GM18502 (cell line): ENCODE data around the gene SLC49A3.
"Not testable (repeated sequence)": the region's sequence is repeated elsewhere in the genome, so short reads cannot be mapped to it uniquely, and the experiment has no call there.

Experiments used
- ATAC-seq: cut with Tn5 transposase; IDR thresholded peaks from one replicate; pipeline ENCODE4 v1.9.1; 2021; ENCODE audit warnings: mild to moderate bottlenecking; ENCODE audit not compliant: unreplicated experiment, poor library complexity

The SLC49A3 gene

DNA sequence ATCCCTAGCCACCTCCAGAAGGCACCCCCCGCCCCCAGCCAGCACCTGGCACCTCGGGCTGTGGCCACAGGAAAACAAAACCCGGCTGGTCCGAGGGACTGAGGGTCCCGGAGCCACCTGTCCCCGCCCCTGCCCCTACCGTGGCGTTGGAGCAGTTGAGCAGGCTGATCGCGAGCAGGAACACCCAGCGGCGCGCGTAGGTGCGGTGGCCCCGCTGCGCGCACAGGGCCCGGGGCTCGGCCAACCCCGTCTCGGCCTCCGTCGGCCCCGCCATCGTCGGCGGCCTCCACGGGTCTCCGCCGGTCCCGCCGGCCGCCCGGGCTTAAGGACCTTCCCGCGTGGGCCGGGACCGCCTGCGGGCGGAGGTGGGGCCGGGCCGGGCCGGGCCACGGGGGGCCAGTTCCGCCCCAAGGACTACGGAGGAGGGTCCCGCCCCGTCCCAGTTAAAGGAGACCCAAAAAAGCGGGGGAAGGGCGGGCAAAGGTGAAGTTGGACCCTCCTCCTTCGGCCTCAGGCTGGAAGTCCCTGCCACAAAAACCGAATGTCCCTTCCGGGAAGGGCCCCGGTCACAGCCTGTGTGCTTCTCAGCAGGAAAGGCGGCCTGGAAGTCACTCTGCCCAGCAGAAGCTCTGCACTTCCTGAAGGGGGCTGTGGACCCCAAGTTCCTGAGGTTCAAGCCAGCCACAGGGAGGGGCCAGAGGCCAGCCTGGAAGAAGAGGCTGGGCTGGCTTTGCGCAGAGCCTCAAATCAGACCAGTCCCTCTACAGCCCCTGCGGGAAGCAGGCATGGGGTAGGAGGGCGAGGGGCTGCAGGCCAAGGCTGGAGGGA is at the start of gene SLC49A3:
SLC49A3 (minus strand) TSS at position 298 of the 828 bp plus-strand sequence; CDS start at position 274, 24 bp downstream.
- ATAC-seq: no peak

DNA sequence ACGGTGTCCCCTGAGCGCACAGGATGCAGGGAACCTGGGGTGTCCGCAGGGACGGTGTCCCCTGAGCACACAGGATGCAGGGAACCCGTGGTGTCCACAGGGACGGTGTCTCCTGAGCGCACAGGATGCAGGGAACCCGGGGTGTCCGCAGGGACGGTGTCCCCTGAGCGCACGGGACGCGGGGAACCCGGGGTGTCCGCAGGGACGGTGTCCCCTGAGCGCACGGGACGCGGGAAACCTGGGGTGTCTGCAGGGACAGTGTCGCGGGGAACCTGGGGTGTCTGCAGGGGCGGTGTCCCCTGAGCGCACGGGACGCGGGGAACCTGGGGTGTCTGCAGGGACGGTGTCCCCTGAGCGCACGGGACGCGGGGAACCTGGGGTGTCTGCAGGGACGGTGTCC is 47.6 kb upstream of the SLC49A3 start:
- not testable (repeated sequence) for ATAC-seq

DNA sequence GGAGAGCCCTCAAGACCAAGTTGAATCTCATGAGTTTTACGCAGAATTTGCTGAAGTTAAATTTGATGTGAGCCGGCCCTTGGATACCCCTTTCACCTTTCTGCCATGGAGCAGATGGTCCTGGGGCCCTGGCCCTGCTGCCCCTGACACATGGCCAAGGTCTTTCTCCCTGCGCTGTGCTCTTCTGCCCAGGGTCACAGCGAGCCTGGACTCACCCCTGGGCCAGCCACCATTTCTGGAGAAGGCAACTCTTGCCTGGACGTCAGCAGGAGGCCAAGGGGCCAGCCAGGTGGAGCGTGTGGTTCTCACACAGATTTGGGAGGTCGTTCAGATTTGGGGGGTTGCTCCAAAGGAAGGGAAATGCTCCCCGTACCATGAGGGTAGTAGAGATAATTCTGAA is 46.6 kb upstream of the SLC49A3 start:
- ATAC-seq: no peak

DNA sequence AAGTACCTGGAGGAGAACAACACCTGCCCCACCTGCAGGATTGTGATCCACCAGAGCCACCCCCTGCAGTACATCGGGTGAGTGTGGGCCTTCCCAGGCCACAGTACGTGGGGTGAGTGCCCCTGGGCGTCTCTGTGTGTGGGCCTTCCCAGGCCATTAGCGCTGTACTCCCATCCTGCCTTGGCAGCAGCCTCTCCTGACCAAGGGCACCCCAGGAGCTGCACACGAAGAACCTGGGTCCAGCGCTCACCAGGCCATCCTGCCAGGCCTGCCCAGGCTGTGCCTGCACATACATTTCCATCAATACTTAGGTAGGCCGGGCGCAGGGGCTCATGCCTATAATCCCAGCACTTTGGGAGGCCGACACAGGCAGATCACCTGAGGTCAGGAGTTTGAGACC is 46.0 kb upstream of the SLC49A3 start:
- ATAC-seq: no peak

DNA sequence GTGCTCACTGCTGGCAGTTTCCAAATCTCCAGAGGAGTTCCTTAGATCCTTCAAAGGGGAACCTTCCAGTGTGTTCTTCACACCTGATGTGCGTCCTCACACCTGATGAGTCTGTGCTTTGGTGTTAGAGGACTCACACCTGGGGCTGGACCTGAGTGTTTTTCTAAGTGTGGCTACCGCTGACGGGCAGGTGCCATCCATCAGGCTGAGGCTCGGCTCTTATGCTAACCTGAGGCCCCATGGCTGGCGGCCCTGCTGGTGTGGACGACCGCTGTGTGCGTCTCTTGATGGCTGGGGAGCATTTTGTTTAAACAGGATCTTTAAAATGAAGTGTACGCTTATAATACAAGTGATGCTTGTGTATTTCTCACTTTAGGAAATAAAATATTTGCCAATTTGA is 45.1 kb upstream of the SLC49A3 start:
- no peak for ATAC-seq

DNA sequence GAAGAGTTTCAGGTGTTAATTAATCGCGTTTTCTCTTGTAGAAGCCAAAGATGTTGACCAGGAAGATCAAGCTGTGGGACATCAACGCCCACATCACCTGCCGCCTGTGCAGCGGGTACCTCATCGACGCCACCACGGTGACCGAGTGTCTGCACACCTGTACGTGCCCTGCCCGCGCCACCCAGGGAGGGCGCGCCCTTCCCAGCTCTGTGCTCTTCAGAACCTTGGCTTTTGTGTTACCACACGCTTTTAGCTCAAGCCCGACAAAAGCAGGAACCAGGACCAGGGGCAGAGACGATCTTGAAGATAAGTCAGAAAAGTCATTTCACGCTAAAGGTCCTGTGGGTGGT is 44.7 kb upstream of the SLC49A3 start:
- ATAC-seq: no peak

DNA sequence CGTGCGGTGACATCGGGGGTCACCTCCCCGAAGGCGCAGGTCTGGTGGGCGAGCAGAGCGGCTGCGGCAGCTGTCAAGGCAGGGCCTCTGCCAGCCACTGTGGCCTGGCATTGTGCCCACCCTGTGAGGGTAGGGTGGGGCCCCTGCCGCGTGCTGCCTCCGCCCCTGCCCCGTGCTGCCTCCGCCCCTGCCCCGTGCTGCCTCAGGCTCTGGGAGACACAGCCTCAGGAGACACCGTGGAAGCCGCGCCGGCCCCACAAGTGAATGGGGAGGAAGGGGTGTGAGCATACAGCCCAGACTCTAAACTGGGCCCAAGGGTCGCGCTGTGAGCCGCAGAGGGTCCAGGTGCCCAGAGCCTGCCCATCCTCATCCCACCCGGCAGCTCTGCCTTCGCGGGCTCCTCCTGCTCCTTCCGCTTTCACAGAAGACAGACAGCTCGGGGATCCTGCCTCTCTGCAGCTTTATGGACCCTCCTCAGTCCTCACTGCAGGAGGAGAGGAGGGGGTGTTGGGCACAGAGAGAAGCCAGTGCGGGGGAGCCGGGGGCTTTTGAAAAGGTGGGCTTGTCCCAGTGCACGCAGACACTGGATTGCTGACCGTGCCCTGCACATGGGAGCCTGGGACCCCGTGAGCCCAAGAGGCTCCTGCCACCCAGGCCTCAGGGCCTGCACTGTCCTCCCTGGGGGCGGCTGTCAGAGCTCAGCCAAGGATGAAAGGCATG is 44.1 kb upstream of the SLC49A3 start:
- ATAC-seq: no peak

DNA sequence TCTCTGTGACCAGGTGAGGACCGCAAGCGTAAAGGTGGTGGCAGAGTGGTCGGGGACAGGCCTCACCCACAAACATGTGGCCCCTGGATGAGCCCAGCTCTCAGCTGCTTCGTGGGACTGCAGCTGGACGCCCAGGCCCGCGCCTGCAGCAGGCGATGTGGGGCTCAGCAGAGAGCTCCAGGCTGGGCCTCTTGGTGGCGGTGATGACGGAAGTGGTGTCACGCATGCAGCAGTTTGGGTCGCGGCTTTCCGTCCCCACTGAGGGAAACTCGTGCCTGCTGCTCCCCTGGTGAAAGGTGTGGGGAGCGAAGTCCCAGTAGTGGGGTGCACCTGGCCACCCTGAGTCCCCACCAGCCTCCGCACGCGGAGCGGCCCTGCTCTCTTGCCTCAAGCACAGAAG is 43.5 kb upstream of the SLC49A3 start:
- ATAC-seq: no peak

DNA sequence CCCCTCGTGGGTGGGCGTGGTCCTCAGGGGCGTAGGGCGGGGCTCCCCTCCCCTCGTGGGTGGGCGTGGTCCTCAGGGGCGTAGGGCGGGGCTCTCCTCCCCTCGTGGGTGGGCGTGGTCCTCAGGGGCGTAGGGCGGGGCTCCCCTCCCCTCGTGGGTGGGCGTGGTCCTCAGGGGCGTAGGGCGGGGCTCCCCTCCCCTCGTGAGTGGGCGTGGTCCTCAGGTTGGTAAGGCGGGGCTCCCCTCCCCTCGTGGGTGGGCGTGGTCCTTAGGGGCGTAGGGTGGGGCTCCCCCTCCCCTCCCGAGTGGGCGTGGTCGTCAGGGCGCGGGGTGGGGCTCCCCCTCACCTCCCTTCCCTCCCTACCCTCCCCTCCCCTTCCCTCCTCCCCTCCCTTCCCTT is 43.0 kb upstream of the SLC49A3 start:
- ATAC-seq: not testable (repeated sequence)

DNA sequence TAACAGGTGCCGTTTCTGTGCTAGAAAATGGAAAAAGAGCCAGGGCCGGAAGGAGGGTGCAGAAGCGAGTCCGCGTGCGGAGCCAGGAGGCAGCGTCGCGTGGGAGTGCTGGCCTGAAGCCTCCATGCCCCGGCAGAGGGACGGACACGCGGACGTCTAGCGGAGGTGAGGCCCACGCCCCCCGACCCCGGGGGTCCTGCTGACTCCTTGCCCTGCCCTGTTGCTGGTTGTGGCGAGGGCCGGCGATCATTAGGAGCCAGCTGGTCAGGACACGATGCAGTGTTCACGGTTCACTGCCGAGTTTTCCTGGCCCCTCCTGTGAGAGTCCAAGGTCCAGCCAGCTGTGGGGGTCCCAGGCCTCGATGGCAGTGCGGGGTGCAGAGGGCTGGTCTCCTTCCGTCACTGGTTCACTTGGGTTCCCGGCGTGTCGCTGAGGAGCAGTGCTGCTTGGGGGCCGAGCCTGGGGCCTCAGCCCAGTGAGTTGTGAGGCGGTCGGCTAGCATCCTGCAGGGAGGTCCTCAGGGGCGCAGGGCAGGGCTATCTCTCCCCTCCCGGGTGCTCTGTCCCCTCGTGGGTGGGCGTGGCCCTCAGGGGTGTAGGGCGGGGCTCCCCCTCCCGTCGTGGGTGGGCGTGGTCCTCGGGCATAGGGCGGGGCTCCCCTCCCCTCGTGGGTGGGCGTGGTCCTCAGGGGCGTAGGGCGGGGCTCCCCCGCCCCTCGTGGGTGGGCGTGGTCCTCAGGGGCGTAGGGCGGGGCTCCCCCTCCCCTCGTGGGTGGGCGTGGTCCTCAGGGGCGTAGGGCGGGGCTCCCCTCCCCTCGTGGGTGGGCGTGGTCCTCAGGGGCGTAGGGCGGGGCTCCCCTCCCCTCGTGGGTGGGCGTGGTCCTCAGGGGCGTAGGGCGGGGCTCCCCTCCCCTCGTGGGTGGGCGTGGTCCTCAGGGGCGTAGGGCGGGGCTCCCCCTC is 42.3 kb upstream of the SLC49A3 start:
- ATAC-seq: not testable (repeated sequence)

DNA sequence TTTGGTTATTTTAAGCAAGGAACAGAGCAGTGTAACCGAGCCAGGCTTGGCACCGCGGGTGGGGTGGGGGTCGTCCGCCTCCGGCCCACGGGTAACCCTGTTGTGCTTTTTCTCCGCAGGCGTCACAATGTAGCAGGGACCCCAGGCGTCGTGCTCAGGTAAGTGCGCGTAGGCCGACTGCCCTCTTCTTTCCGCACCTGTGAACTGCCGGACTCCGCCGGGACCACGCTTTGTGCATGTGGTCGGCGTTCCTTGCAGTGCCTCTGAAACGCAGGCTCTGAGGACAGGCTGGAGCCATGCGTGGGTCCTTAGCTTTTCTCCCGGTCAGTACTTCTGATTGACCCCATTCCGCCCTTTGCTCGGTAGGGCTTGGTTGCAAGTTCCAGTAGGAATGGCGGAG is 41.6 kb upstream of the SLC49A3 start:
- no peak for ATAC-seq

DNA sequence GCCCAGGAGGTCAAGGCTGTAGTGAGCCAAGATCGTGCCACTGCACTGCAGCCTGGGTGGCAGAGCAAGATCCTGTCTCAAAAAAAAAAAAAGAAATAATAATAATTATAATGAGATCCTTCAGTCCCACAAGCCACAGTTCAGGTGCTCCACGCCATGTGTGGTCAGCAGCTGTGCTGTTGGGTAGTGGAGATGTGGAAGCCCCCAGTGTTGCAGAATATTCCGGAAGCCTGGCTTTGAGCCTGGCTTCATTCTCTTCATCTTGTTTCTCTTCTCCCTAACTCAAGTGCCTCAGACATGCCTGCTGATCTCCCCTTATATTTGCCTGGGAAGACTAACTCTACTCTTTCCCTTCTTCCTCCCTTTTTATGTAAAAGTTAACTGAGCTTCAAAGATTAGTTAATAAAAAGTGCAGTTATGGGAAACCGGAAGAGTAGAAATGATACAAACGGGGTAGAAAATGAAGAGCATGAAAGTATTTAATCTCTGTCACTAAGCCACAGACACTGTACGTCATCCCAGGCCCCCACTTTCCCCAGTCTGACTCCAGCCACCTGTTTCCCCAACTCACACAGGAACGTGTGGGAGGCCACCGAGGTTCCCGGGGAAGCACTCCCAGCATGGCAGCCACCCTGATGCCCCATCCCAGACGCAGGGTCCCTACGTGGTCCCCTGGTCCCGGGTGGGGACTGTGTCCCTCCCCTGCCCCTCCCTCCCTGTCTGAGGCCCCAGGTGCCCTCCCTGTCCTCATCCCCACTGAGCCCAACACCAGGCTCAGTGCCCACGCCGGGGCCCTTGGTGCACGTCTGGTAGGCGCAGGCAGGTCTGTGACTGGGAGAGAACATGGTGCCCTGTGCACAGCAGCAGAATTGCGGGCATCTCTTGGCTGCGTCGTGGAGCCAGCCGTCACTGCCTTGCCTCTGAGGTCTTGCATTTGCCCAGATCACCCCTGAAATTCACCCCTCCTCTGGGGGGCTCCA is 40.7 kb upstream of the SLC49A3 start:
- no peak for ATAC-seq

DNA sequence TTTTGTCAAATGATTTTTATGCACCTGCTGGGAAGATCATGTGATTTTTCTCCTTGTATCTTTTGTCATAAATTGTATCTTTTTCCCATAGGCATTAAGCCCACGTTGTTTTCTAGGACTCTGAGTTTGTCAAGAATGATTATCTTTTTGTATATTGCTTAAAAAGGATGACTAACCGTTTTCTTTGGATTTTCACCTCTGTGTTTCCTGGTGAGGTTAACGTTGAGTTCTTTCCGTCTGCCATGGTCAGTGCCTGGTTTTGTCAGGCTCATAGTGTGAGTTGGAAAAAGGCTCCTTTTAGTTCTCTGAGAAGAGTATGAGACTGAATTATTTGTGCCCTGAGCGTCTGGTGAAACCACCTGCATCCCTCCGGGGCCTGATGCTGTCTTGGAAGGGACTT is 38.6 kb upstream of the SLC49A3 start:
- ATAC-seq: no peak

DNA sequence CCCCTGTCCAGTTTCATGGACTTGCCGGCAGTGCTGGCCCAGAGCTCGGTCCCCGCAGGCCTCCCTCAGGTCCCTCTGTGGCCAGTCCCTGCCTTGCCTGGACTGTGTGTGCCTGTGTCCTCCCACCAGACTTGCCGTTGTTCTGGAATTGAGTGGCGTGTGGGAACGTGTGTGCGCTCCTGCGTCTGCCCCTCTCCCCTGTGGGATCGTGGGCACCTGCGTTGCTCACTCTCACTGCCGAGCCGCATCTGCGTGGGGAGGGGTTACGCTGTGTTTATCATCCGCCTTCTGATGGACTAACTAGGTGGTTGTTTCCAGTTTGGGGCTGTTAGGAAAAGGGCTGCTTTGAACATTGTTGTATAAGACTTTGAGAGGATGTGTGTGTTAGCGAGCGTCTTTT is 37.9 kb upstream of the SLC49A3 start:
- ATAC-seq: no peak

DNA sequence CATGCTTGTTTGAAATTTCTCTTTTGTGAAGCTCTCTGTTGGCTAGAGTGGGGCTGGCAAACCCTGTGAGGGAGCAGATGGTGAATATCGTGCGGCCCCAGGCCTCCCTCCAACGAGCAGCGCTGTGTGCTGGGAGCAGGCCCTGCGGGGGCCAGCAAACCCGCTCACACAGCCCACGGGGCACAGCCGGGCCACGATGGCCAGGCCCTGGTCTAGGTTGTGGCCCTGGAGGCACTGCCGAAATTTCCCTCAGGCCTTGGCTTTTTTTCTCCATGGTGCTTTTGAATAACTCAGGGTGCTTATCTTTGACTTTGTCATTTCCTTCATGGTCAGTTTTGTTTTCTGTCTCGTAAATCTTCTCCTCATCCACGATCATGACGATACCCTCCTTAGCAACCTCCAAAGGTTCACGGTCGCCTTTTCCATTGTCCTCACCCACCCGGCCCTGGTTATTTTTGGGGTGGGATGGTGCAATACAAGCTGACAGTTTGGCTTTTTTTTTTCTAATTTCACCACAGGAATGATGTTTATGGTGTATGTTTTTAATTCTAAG is 37.4 kb upstream of the SLC49A3 start:
- ATAC-seq: no peak

DNA sequence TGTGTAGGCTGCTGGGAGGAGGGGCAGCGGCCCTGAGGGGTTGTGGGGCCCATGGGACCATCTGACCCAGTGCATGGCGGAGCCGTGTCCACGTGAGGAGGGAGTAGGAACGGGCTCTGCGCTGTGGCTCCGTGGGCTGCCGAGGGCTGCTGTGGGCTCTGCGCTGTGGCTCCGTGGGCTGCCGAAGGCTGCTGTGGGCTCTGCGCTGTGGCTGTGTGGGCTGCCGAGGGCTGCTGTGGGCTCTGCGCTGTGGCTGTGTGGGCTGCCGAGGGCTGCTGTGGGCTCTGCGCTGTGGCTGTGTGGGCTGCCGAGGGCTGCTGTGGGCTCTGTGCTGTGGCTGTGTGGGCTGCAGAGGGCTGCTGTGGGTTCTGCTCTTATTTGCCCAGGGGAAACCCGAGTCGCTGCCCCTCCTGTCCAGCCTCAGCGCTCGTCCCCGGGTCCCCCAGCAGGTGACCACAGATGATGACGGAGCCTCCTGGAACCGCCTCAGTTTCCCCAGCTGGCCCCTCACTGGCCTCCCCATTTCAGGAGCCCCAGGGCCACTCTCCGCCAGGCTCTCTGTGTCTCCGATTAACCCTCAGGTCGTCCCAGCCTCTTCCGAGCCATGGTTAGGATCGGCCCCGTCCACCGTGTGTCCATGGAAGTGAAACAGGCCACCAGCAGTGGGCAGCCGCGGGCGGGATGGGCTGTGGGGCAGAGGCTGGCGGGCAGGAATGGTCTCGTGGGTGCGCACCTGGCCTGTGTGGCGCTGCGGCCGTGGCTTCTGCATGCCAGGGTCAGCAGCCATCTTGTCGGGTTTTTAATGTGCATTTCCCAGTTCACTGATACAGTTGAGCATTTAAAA is 36.7 kb upstream of the SLC49A3 start:
- no peak for ATAC-seq

DNA sequence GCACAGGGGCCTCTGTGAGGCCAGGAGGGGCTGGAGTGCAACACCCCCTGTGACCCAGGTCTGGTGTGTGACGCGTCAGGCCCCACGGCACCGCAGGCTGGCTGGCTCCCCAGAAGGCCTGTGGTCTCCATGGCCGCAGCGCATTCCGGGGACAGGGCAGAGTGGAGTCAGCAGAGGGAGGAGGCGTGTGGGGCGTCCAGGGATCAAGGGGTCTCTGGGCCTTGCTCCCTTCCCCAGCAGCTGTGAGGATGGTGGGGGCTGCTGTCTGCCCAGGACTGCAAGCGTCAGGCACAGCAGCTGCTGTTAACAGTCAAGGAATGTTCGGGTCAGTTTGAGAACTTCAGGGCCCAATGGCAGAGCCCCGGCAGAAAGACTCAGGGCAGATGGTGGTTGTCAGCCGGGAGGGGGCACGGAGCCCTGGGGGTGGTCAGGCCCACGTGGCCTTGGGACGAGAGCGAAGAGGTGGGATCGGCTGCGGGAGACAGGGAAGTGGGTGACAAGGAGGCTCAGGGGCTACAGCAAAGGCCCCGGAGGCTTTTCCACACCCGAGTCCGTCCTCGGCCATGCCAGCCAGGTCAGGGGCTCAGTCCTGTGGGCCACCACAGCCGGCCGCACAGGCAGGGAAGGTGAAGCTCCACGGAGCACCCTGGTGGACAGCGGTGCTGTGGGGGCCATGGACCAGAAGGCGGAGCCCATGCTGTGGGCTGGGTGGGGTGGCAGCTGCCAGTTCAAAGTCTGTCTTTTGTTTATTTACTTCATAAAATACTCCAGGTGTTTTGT is 35.0 kb upstream of the SLC49A3 start:
- ATAC-seq: no peak
